ENCODE results near the gene LLGL1. TPM values are rescaled to one million over a fixed set of nuclear protein-coding genes. Genes with fewer than 3 reads are reported as not detected.

LLGL1 gene
- total RNA-seq, 1 experiment from 2014 or later, result 16.4 TPM

- Mint-ChIP-seq H3K4me3 (ENCODE audit: unreplicated experiment) (peak overlapping the region; percentile 82), H3K9me3 (ENCODE audit: unreplicated experiment) (no peaks in the 10 kb centered on the region), H3K4me1 (ENCODE audit: insufficient read depth, unreplicated experiment) (peaks cover 11% of the 10 kb centered on the region), H3K27me3 (ENCODE audit: insufficient read depth, unreplicated experiment) (no peaks in the 10 kb centered on the region), H3K36me3 (ENCODE audit: insufficient read depth, unreplicated experiment) (peaks cover 39% of the 10 kb centered on the region), H3K27ac (ENCODE audit: low read depth, unreplicated experiment) (peak overlapping the region; percentile 73)
- intact Hi-C loops (cut with micrococcal nuclease), result loop anchor here (2.0 kb wide), 1 partner anchor 55 kb away; the partner anchor contains the start of genes SMCR8 and TOP3A
- no TSS peak for BruUV-seq (replicated peaks)
- peak; percentile 43 for DNase-seq (ENCODE audit: unreplicated experiment)
- ChIA-PET CTCF (interaction anchor here (0.6 kb wide), 1 partner anchor 60 kb away, joined by 3 read pairs; no protein-coding TSS in a partner anchor), POLR2A (interaction anchor here (0.6 to 1.9 kb wide), 12 partner anchors 11 to 512 kb away, joined by 3 to 10 read pairs (median 4); partner anchors contain the start of genes ALKBH5, ATPAF2, GID4 and SMCR8)
- TF ChIP-seq CTCF (IDR thresholded peaks at IDR 0.05; ENCODE audit: unreplicated experiment), result no peak
Measured at GRCh38 chr17:18259621-18260331, 34.3 kb downstream of the LLGL1 start.

- ChIA-PET POLR2A (interaction anchor here (0.6 to 1.9 kb wide), 9 partner anchors 11 to 512 kb away, joined by 3 to 10 read pairs (median 4); partner anchors contain the start of genes ALKBH5, SMCR8 and TOP3A), CTCF (interaction anchor here (0.6 to 1.3 kb wide), 3 partner anchors 11 to 54 kb away, joined by 3 read pairs; partner anchors contain the start of genes SMCR8 and TOP3A)
- Mint-ChIP-seq H3K27ac (ENCODE audit: low read depth, unreplicated experiment) (peak within 1 kb of the TSS; percentile 79), H3K27me3 (ENCODE audit: insufficient read depth, unreplicated experiment) (no peaks in the 10 kb centered on the region), H3K4me1 (ENCODE audit: insufficient read depth, unreplicated experiment) (peaks cover 11% of the 10 kb centered on the region), H3K4me3 (ENCODE audit: unreplicated experiment) (peak within 1 kb of the TSS; percentile 82), H3K9me3 (ENCODE audit: unreplicated experiment) (no peaks in the 10 kb centered on the region), H3K36me3 (ENCODE audit: insufficient read depth, unreplicated experiment) (peaks cover 35% of the 10 kb centered on the region)
- BruUV-seq (replicated peaks), result TSS peak; percentile 27
- intact Hi-C loops (cut with micrococcal nuclease), result loop anchor here (2.0 kb wide), 1 partner anchor 54 kb away; the partner anchor contains the start of genes SMCR8 and TOP3A
- TF ChIP-seq CTCF (IDR thresholded peaks at IDR 0.05; ENCODE audit: unreplicated experiment), result no peak
- DNase-seq (ENCODE audit: unreplicated experiment), result peak; percentile 94
Measured at GRCh38 chr17:18260332-18261145, 35.1 kb downstream of the LLGL1 start, which contains the start of gene MIEF2. Gene MIEF2, plus strand, starts transcription at chr17:18260662. Its CDS starts 2,059 bp downstream, at chr17:18262721.

GRCh38 chr17:18261146-18261515 is 35.7 kb downstream of the LLGL1 start:
- intact Hi-C loops (cut with micrococcal nuclease), result loop anchor here (2.0 kb wide), 1 partner anchor 54 kb away; the partner anchor contains the start of genes SMCR8 and TOP3A
- CTCF ChIA-PET, result interaction anchor here (0.6 to 1.3 kb wide), 3 partner anchors 11 to 54 kb away, joined by 3 read pairs; partner anchors contain the start of genes SMCR8 and TOP3A
- Mint-ChIP-seq H3K36me3 (ENCODE audit: insufficient read depth, unreplicated experiment) (peaks cover 33% of the 10 kb centered on the region), H3K27ac (ENCODE audit: low read depth, unreplicated experiment) (peak overlapping the region; percentile 79), H3K4me3 (ENCODE audit: unreplicated experiment) (peak overlapping the region; percentile 82), H3K4me1 (ENCODE audit: insufficient read depth, unreplicated experiment) (peaks cover 11% of the 10 kb centered on the region), H3K9me3 (ENCODE audit: unreplicated experiment) (no peaks in the 10 kb centered on the region), H3K27me3 (ENCODE audit: insufficient read depth, unreplicated experiment) (no peaks in the 10 kb centered on the region)
- POLR2A ChIA-PET, result interaction anchor here (0.7 to 1.9 kb wide), 8 partner anchors 10 to 78 kb away, joined by 3 to 10 read pairs (median 4); partner anchors contain the start of genes ALKBH5, SMCR8 and TOP3A
- no TSS peak for BruUV-seq (replicated peaks)
- TF ChIP-seq CTCF (IDR thresholded peaks at IDR 0.05; ENCODE audit: unreplicated experiment), result no peak
- DNase-seq (ENCODE audit: unreplicated experiment), result peak; percentile 71

Data from MCF 10A (cell line).